GM12892 (cell line): ENCODE results near the gene CCNDBP1.
A peak's percentile ranks its signal among the peaks of the same experiment; 100 is the strongest.

Experiments
- POLR2A ChIP-seq: IDR thresholded peaks from 2 replicates; pipeline ENCODE4 v1.6.1; 2011; ENCODE audit warnings: low read depth, low read length, control low read depth
- POLR2AphosphoS5 ChIP-seq: IDR thresholded peaks from 2 replicates; pipeline ENCODE4 v1.6.1; 2011; ENCODE audit warnings: low read depth, low read length, control low read depth
- TAF1 ChIP-seq: IDR thresholded peaks from 2 replicates; pipeline ENCODE4 v1.6.1; 2011; ENCODE audit warnings: low read depth, mild to moderate bottlenecking, control low read depth, low read length, borderline replicate concordance

- no peak for TF ChIP-seq POLR2AphosphoS5
- peak; percentile 23; the same call in 1 of the 2 replicates for TF ChIP-seq POLR2A
- TF ChIP-seq TAF1: no peak
Observed at GRCh38 chr15:43144512-43144911, 40.7 kb upstream of the CCNDBP1 start.
